HCT116 (cell line): Measurements from ENCODE around the gene CCL18. TPM values are rescaled to one million over a fixed set of nuclear protein-coding genes. Genes with fewer than 3 reads are reported as not detected.

ENCODE experiments used
- ATAC-seq: fragments of 200-7000 bp; cut with Tn5 transposase; 2 replicates; pipeline ENCODE4 v1.9.1; 2020; ENCODE audit warnings: mild to moderate bottlenecking, moderate library complexity
- BruUV-seq: library from RNA; stranded (reverse); fragments of 400-500 nt; replicated peaks from 2 replicates; lab custom pipeline; 2021; lab: Mats Ljungman, UMichigan
- CTCF ChIA-PET: fragments of 300-600 bp; sonication (Branson Sonifier 250); formaldehyde crosslinking; loops from one replicate; lab custom pipeline; 2021; ENCODE audit warnings: antibody characterized with exemption; lab: Charles Lee
- POLR2A ChIA-PET: fragments of 300-600, 350-600 bp; sonication (Branson Sonifier 250); formaldehyde crosslinking; loops from one replicate; lab custom pipeline; 2021; ENCODE audit warnings: antibody characterized with exemption; lab: Charles Lee
- RAD21 ChIA-PET, 2 experiments: fragments of 300-600 bp; sonication (Branson Sonifier 250); formaldehyde crosslinking; loops; one replicate each; lab custom pipeline; 2023; ENCODE audit warnings: low total read pairs in 2 of 2; ENCODE audit not compliant: uncharacterized antibody in 2 of 2, unreplicated experiment in 2 of 2, low non-redundant PET in 1 of 2; lab: Charles Lee
- DNase-seq: peaks from one replicate; pipeline ENCODE4 v3.0.0-alpha.2; 2010; ENCODE audit warnings: low read depth, low spot score
- H2AFZ ChIP-seq: fragments of 200-600 bp; shearing (Covaris generic), sonication (generic); 2 replicates; pipeline ENCODE4 v1.6.1; 2017; ENCODE audit warnings: low read depth, mixed run types, mixed read lengths, antibody characterized with exemption, low read length; ENCODE audit not compliant: poor library complexity, severe bottlenecking
- H3K27ac ChIP-seq: 2 replicates; pipeline ENCODE4 v1.5.1; 2012; ENCODE audit warnings: low read depth, low read length
- H3K27me3 ChIP-seq: fragments of 200-600 bp; sonication (generic); 2 replicates; pipeline ENCODE4 v1.6.1; 2016; ENCODE audit warnings: mixed run types, low read length, mixed read lengths; ENCODE audit not compliant: insufficient read depth
- H3K36me3 ChIP-seq, 2 experiments: fragments of 200-500 bp in 1 of 2; fragments of 200-600 bp in 1 of 2; sonication (Bioruptor generic) in 1 of 2; sonication (generic) in 1 of 2; 2 replicates each; pipeline versions ENCODE4 v1.5.1 to v1.6.1; 2014 to 2016; ENCODE audit warnings: low read length in 2 of 2, inconsistent platforms in 1 of 2, mixed read lengths in 1 of 2, mixed run types in 1 of 2; ENCODE audit not compliant: insufficient read depth in 2 of 2, control insufficient read depth in 1 of 2
- H3K4me1 ChIP-seq, 2 experiments: fragments of 200-600 bp in 1 of 2; sonication (generic) in 1 of 2; 2 replicates each; pipeline versions ENCODE4 v1.5.1 to v1.6.1; 2012 to 2017; ENCODE audit warnings: low read length in 2 of 2, inconsistent platforms in 1 of 2, mild to moderate bottlenecking in 1 of 2, mixed read lengths in 1 of 2, mixed run types in 1 of 2, moderate library complexity in 1 of 2; ENCODE audit not compliant: insufficient read depth in 2 of 2, control insufficient read depth in 1 of 2
- H3K4me2 ChIP-seq: fragments of 200-600 bp; sonication (generic); 2 replicates; pipeline ENCODE4 v1.6.1; 2017; ENCODE audit warnings: mixed run types, low read length, mixed read lengths
- H3K4me3 ChIP-seq, 2 experiments: fragments of 200-600 bp in 1 of 2; sonication (generic) in 1 of 2; replicated peaks in 1 of 2; 2 replicates each; pipeline ENCODE4 v1.5.1; 2011 to 2016; ENCODE audit warnings: low read length in 2 of 2, control low read depth in 1 of 2, low read depth in 1 of 2, mild to moderate bottlenecking in 1 of 2, mixed read lengths in 1 of 2, mixed run types in 1 of 2
- H3K79me2 ChIP-seq: fragments of 200-600 bp; sonication (generic); 2 replicates; pipeline ENCODE4 v1.6.1; 2017; ENCODE audit warnings: mild to moderate bottlenecking, mixed run types, low read length, moderate library complexity, mixed read lengths; ENCODE audit not compliant: insufficient read depth
- H3K9ac ChIP-seq: fragments of 200-600 bp; sonication (generic); 2 replicates; pipeline ENCODE4 v1.6.1; 2016; ENCODE audit warnings: low read length, mixed read lengths
- H3K9me2 ChIP-seq: fragments of 200-600 bp; sonication (generic), shearing (Covaris generic); 2 replicates; pipeline ENCODE4 v1.6.1; 2017; ENCODE audit warnings: mixed run types, mild to moderate bottlenecking, moderate library complexity; ENCODE audit not compliant: insufficient read depth
- H3K9me3 ChIP-seq, 2 experiments: fragments of 200-500 bp in 1 of 2; fragments of 200-600 bp in 1 of 2; sonication (Bioruptor generic) in 1 of 2; sonication (generic) in 1 of 2; 2 replicates each; pipeline ENCODE4 v1.6.1; 2014 to 2017; ENCODE audit warnings: low read length in 2 of 2, mixed read lengths in 2 of 2, inconsistent platforms in 1 of 2, low read depth in 1 of 2, mild to moderate bottlenecking in 1 of 2, mixed run types in 1 of 2, moderate library complexity in 1 of 2; ENCODE audit not compliant: control insufficient read depth in 1 of 2, insufficient read depth in 1 of 2
- H4K20me1 ChIP-seq: fragments of 200-600 bp; sonication (generic), shearing (Covaris generic); 2 replicates; pipeline ENCODE4 v1.6.1; 2017; ENCODE audit warnings: mixed run types, mild to moderate bottlenecking, moderate library complexity; ENCODE audit not compliant: insufficient read depth
- ATF3 ChIP-seq: IDR thresholded peaks from 2 replicates; pipeline ENCODE4 v1.6.1; 2012
- CBX3 ChIP-seq: IDR thresholded peaks from 2 replicates; pipeline ENCODE4 v1.6.1; 2012; ENCODE audit warnings: low read depth
- CTCF ChIP-seq, 3 experiments: fragments of 200-600 bp in 1 of 3; sonication (generic) in 1 of 3; IDR thresholded peaks in 2 of 3; conservative IDR thresholded peaks in 1 of 3; 2 replicates each; pipeline ENCODE4 v1.5.1; 2012 to 2017; ENCODE audit warnings: low read depth in 2 of 3, low read length in 2 of 3, antibody characterized with exemption in 1 of 3, borderline replicate concordance in 1 of 3, control low read depth in 1 of 3, mild to moderate bottlenecking in 1 of 3, mixed read lengths in 1 of 3, mixed run types in 1 of 3, moderate library complexity in 1 of 3; ENCODE audit not compliant: insufficient read depth in 1 of 3
- EGR1 ChIP-seq: IDR thresholded peaks from 2 replicates; pipeline ENCODE4 v1.6.1; 2012; ENCODE audit warnings: low read depth
- EZH2 ChIP-seq: fragments of 200-600 bp; sonication (generic); IDR thresholded peaks from 2 replicates; pipeline ENCODE4 v1.6.1; 2017; ENCODE audit warnings: antibody characterized with exemption, mixed run types
- EZH2phosphoT487 ChIP-seq: fragments of 200-600 bp; IDR thresholded peaks from 2 replicates; pipeline ENCODE4 v1.6.1; 2018; ENCODE audit warnings: antibody characterized with exemption, borderline replicate concordance
- FOSL1 ChIP-seq: IDR thresholded peaks from 2 replicates; pipeline ENCODE4 v1.6.1; 2012; ENCODE audit warnings: low read depth
- JUND ChIP-seq: IDR thresholded peaks from 2 replicates; pipeline ENCODE4 v1.6.1; 2012
- POLR2A ChIP-seq: IDR thresholded peaks from 2 replicates; pipeline ENCODE4 v1.7.0; 2011; ENCODE audit warnings: borderline replicate concordance; ENCODE audit not compliant: insufficient read depth, insufficient read length; ENCODE audit errors: extremely low read depth
- REST ChIP-seq: IDR thresholded peaks from 2 replicates; pipeline ENCODE4 v1.6.1; 2012; ENCODE audit warnings: low read depth
- SIN3A ChIP-seq: IDR thresholded peaks from 2 replicates; pipeline ENCODE4 v1.6.1; 2012; ENCODE audit warnings: low read depth
- SP1 ChIP-seq: IDR thresholded peaks from 2 replicates; pipeline ENCODE4 v1.6.1; 2012; ENCODE audit warnings: low read depth
- TCF7L2 ChIP-seq: IDR thresholded peaks from 2 replicates; pipeline ENCODE4 v1.7.0; 2011; ENCODE audit warnings: borderline replicate concordance, inconsistent platforms; ENCODE audit not compliant: insufficient read depth, insufficient read length; ENCODE audit errors: extremely low read depth
- ZBTB33 ChIP-seq: IDR thresholded peaks from 2 replicates; pipeline ENCODE4 v1.6.1; 2011; ENCODE audit warnings: mild to moderate bottlenecking, low read length, moderate library complexity; ENCODE audit not compliant: insufficient replicate concordance; ENCODE audit errors: extremely low read depth
- ZNF274 ChIP-seq: fragments of 200-500 bp; sonication (Bioruptor generic); IDR thresholded peaks from 2 replicates; pipeline ENCODE4 v1.6.1; 2014; ENCODE audit warnings: mild to moderate bottlenecking, low read depth, low read length, inconsistent platforms
- intact Hi-C: fragments of 100-400 bp; cut with micrococcal nuclease; formaldehyde crosslinking; loops from 2 replicates; pipeline ENCODE4 v1.10.0; 2022
- total RNA-seq: library from RNA; stranded (reverse); gene quantifications from one replicate; pipeline ENCODE4 v1.2.1, GENCODE V29; 2021; ENCODE audit not compliant: unreplicated experiment

Gene CCL18
- total RNA-seq, 1 experiment from 2014 or later, result not detected

- no peak overlapping the region for H3K4me2 ChIP-seq
- ChIA-PET CTCF (no interaction called here), RAD21 (interaction anchor here in 1 of 2 experiments (0.6 to 0.7 kb wide), 2 partner anchors 10 to 89 kb away, joined by 3 read pairs; no protein-coding TSS in a partner anchor), POLR2A (no interaction called here)
- H3K9me2 ChIP-seq, result no peaks in the 10 kb centered on the region
- ATAC-seq (no peak), DNase-seq (no peak)
- no peak for TF ChIP-seq REST
- no peak for TF ChIP-seq EGR1
- no peak for TF ChIP-seq TCF7L2
- no peak for TF ChIP-seq ZBTB33
- no peak for TF ChIP-seq EZH2
- TF ChIP-seq ZNF274, result no peak
- TF ChIP-seq ATF3, result no peak
- TF ChIP-seq SP1, result no peak
- no peak for TF ChIP-seq CTCF (IDR thresholded peaks at IDR 0.05 in 2 of 3, conservative IDR thresholded peaks at IDR 0.05 in 1 of 3; ENCODE audit: borderline replicate concordance in 1 of 3, insufficient read depth in 1 of 3, low read depth in 2 of 3, low read length in 2 of 3)
- TF ChIP-seq POLR2A, result no peak
- TF ChIP-seq JUND, result no peak
- TF ChIP-seq EZH2phosphoT487, result no peak
- no peak for TF ChIP-seq FOSL1
- no peak for TF ChIP-seq SIN3A
- TF ChIP-seq CBX3, result no peak
- intact Hi-C loops, result no loop called here
- BruUV-seq, result no TSS peak
- H3K4me1 ChIP-seq, result no peaks in the 10 kb centered on the region
- no peaks in the 10 kb centered on the region for H3K79me2 ChIP-seq
- no peak overlapping the region for H3K4me3 ChIP-seq
- H4K20me1 ChIP-seq, result no peaks in the 10 kb centered on the region
- H2AFZ ChIP-seq, result no peak overlapping the region
- 0 out of 2 replicates have a peak, but pooled peaks cover 3% of the 10 kb centered on the region for H3K27me3 ChIP-seq
- H3K9me3 ChIP-seq, result no peaks in the 10 kb centered on the region
- no peaks in the 10 kb centered on the region for H3K36me3 ChIP-seq
- H3K9ac ChIP-seq, result no peak overlapping the region
- H3K27ac ChIP-seq, result no peak overlapping the region
Observed at GRCh38 chr17:36059406-36059805, 4.7 kb upstream of the CCL18 start.
